Stimulated activated CD8-positive, alpha-beta memory T cell treated with anti-CD3 and anti-CD28 coated beads, Interleukin-4, amount 100 ng/mL, for 1 hour (primary cell): ENCODE results near the gene ALOXE3.
"Not testable (repeated sequence)": the region's sequence is repeated elsewhere in the genome, so short reads cannot be mapped to it uniquely, and the experiment has no call there.

Experiments used
- DNase-seq, 2 donors: peaks; one replicate each; pipeline ENCODE4 v3.0.0-alpha.2; 2020; ENCODE audit warnings: low read depth in 2 of 2, low spot score in 1 of 2

Gene ALOXE3

GRCh38 chr17:8122924-8123694, 4.8 kb upstream of the ALOXE3 start:
- no peak for DNase-seq

GRCh38 chr17:8122422-8122923, 4.2 kb upstream of the ALOXE3 start:
- no peak for DNase-seq

- DNase-seq: no peak
Observed at GRCh38 chr17:8121681-8122421, 3.5 kb upstream of the ALOXE3 start.

GRCh38 chr17:8121407-8121680, 3.0 kb upstream of the ALOXE3 start:
- no peak for DNase-seq

- no peak for DNase-seq
Observed at GRCh38 chr17:8120520-8121406, 2.4 kb upstream of the ALOXE3 start.

GRCh38 chr17:8119581-8120519, 1.5 kb upstream of the ALOXE3 start:
- DNase-seq: peak in 1 of 2 donors; percentile 65

GRCh38 chr17:8118769-8119580, 661 bp upstream of the ALOXE3 start:
- DNase-seq: peak; percentile 61 to 66

GRCh38 chr17:8117367-8117979, 841 bp downstream of the ALOXE3 start:
- no peak for DNase-seq

GRCh38 chr17:8116776-8117175, 1.5 kb downstream of the ALOXE3 start:
- no peak for DNase-seq

GRCh38 chr17:8110907-8111306, 7.4 kb downstream of the ALOXE3 start:
- DNase-seq: no peak

- no peak for DNase-seq
Observed at GRCh38 chr17:8110456-8110804, 7.9 kb downstream of the ALOXE3 start.

- peak in 1 of 2 donors; percentile 64 for DNase-seq
Observed at GRCh38 chr17:8109661-8110455, 8.5 kb downstream of the ALOXE3 start.

- no peak for DNase-seq
Observed at GRCh38 chr17:8108972-8109660, 9.2 kb downstream of the ALOXE3 start.

- not testable (repeated sequence) for DNase-seq
Observed at GRCh38 chr17:8106980-8107379, 11.3 kb downstream of the ALOXE3 start.

GRCh38 chr17:8105957-8106398, 12.3 kb downstream of the ALOXE3 start:
- DNase-seq: no peak

GRCh38 chr17:8104911-8105310, 13.4 kb downstream of the ALOXE3 start:
- DNase-seq: no peak

- no peak for DNase-seq
Observed at GRCh38 chr17:8103549-8103948, 14.8 kb downstream of the ALOXE3 start.

GRCh38 chr17:8101721-8102120, 16.6 kb downstream of the ALOXE3 start:
- DNase-seq: no peak
